Measurements from ENCODE around the gene KCNJ9. TPM values are rescaled to one million over a fixed set of nuclear protein-coding genes. Genes with fewer than 3 reads are reported as not detected.

The KCNJ9 gene
- total RNA-seq, 1 donor from 2014 or later: not detected

- H3K4me3 ChIP-seq (ENCODE audit: insufficient read depth, low read depth, low read length): no peak overlapping the region
- no peaks in the 10 kb centered on the region for H3K9me3 ChIP-seq (ENCODE audit: insufficient read depth, low read depth, low read length)
- Mint-ChIP-seq H3K27me3 (ENCODE audit: low read depth, unreplicated experiment) (peaks cover 8% of the 10 kb centered on the region), H3K9me3 (ENCODE audit: unreplicated experiment) (no peaks in the 10 kb centered on the region), H3K4me1 (ENCODE audit: low read depth, unreplicated experiment) (no peaks in the 10 kb centered on the region), H3K4me3 (ENCODE audit: unreplicated experiment) (no peak overlapping the region), H3K27ac (ENCODE audit: unreplicated experiment) (no peak overlapping the region), H3K36me3 (ENCODE audit: low read depth, unreplicated experiment) (peaks cover 2% of the 10 kb centered on the region)
- H2AFZ ChIP-seq (ENCODE audit: low read depth, low read length): no peak overlapping the region
- H3K27ac ChIP-seq (ENCODE audit: low read depth, low read length): no peak overlapping the region
- FAIRE-seq (no peak), DNase-seq (ENCODE audit: low read depth) (no peak)
- H3K4me2 ChIP-seq (ENCODE audit: low read length): no peak overlapping the region
- H3K9ac ChIP-seq (ENCODE audit: low read length): no peak overlapping the region
- H3K79me2 ChIP-seq (ENCODE audit: insufficient read depth, low read length): no peaks in the 10 kb centered on the region
- no peaks in the 10 kb centered on the region for H4K20me1 ChIP-seq (ENCODE audit: insufficient read depth, low read length)
- peaks cover 6% of the 10 kb centered on the region for H3K27me3 ChIP-seq (ENCODE audit: insufficient read depth, low read length)
- no peaks in the 10 kb centered on the region for H3K4me1 ChIP-seq (ENCODE audit: insufficient read depth, low read length)
- TF ChIP-seq EZH2 (IDR thresholded peaks at IDR 0.05; ENCODE audit: insufficient read depth, low read length) (no peak), CTCF (IDR thresholded peaks at IDR 0.05; ENCODE audit: insufficient read depth, low read depth, low read length) (no peak)
- no peaks in the 10 kb centered on the region for H3K36me3 ChIP-seq (ENCODE audit: insufficient read depth, low read length)
Observed at GRCh38 chr1:160040476-160040875, 40.9 kb upstream of the KCNJ9 start.

GRCh38 chr1:160043543-160043942, 37.8 kb upstream of the KCNJ9 start:
- Histone ChIP-seq H3K27me3 (ENCODE audit: insufficient read depth, low read length) (peaks cover 19% of the 10 kb centered on the region), H3K79me2 (ENCODE audit: insufficient read depth, low read length) (no peaks in the 10 kb centered on the region), H3K4me1 (ENCODE audit: insufficient read depth, low read length) (peaks cover 5% of the 10 kb centered on the region), H3K4me3 (ENCODE audit: insufficient read depth, low read depth, low read length) (no peak overlapping the region), H3K9me3 (ENCODE audit: insufficient read depth, low read depth, low read length) (no peaks in the 10 kb centered on the region), H3K4me2 (ENCODE audit: low read length) (no peak overlapping the region), H4K20me1 (ENCODE audit: insufficient read depth, low read length) (no peaks in the 10 kb centered on the region), H3K27ac (ENCODE audit: low read depth, low read length) (no peak overlapping the region), H2AFZ (ENCODE audit: low read depth, low read length) (no peak overlapping the region), H3K36me3 (ENCODE audit: insufficient read depth, low read length) (no peaks in the 10 kb centered on the region), H3K9ac (ENCODE audit: low read length) (no peak overlapping the region)
- FAIRE-seq (no peak), DNase-seq (ENCODE audit: low read depth) (no peak)
- Mint-ChIP-seq H3K27ac (ENCODE audit: unreplicated experiment) (no peak overlapping the region), H3K9me3 (ENCODE audit: unreplicated experiment) (no peaks in the 10 kb centered on the region), H3K27me3 (ENCODE audit: low read depth, unreplicated experiment) (peaks cover 20% of the 10 kb centered on the region), H3K36me3 (ENCODE audit: low read depth, unreplicated experiment) (peaks cover 2% of the 10 kb centered on the region), H3K4me1 (ENCODE audit: low read depth, unreplicated experiment) (peaks cover 11% of the 10 kb centered on the region), H3K4me3 (ENCODE audit: unreplicated experiment) (no peak overlapping the region)
- TF ChIP-seq CTCF (IDR thresholded peaks at IDR 0.05; ENCODE audit: insufficient read depth, low read depth, low read length): no peak
- no peak for TF ChIP-seq EZH2 (IDR thresholded peaks at IDR 0.05; ENCODE audit: insufficient read depth, low read length)

- Histone ChIP-seq H4K20me1 (ENCODE audit: insufficient read depth, low read length) (no peaks in the 10 kb centered on the region), H3K27me3 (ENCODE audit: insufficient read depth, low read length) (peaks cover 22% of the 10 kb centered on the region), H3K4me3 (ENCODE audit: insufficient read depth, low read depth, low read length) (no peak overlapping the region), H3K36me3 (ENCODE audit: insufficient read depth, low read length) (no peaks in the 10 kb centered on the region), H3K9me3 (ENCODE audit: insufficient read depth, low read depth, low read length) (no peaks in the 10 kb centered on the region), H3K27ac (ENCODE audit: low read depth, low read length) (no peak overlapping the region), H3K9ac (ENCODE audit: low read length) (no peak overlapping the region), H3K4me1 (ENCODE audit: insufficient read depth, low read length) (peaks cover 5% of the 10 kb centered on the region), H3K4me2 (ENCODE audit: low read length) (no peak overlapping the region), H3K79me2 (ENCODE audit: insufficient read depth, low read length) (no peaks in the 10 kb centered on the region), H2AFZ (ENCODE audit: low read depth, low read length) (no peak overlapping the region)
- TF ChIP-seq EZH2 (IDR thresholded peaks at IDR 0.05; ENCODE audit: insufficient read depth, low read length): no peak
- no peak for TF ChIP-seq CTCF (IDR thresholded peaks at IDR 0.05; ENCODE audit: insufficient read depth, low read depth, low read length)
- Mint-ChIP-seq H3K36me3 (ENCODE audit: low read depth, unreplicated experiment) (peaks cover 2% of the 10 kb centered on the region), H3K27ac (ENCODE audit: unreplicated experiment) (no peak overlapping the region), H3K27me3 (ENCODE audit: low read depth, unreplicated experiment) (peaks cover 17% of the 10 kb centered on the region), H3K4me3 (ENCODE audit: unreplicated experiment) (no peak overlapping the region), H3K9me3 (ENCODE audit: unreplicated experiment) (no peaks in the 10 kb centered on the region), H3K4me1 (ENCODE audit: low read depth, unreplicated experiment) (peaks cover 19% of the 10 kb centered on the region)
- DNase-seq (ENCODE audit: low read depth) (no peak), FAIRE-seq (no peak)
Observed at GRCh38 chr1:160045653-160046052, 35.7 kb upstream of the KCNJ9 start.

Measured in astrocyte (in vitro differentiated cells and primary cell).